Transverse colon (tissue), 4 donors: ENCODE data around the gene KPRP. TPM values are rescaled to one million over a fixed set of nuclear protein-coding genes. Genes with fewer than 3 reads are reported as not detected.

Source experiments
- DNase-seq: peaks from one replicate; pipeline ENCODE4 v3.0.0-alpha.2; 2019
- H3K27ac ChIP-seq, 4 donors: fragments of 200-600 bp; sonication (generic); 2 replicates each; pipeline ENCODE4 v1.5.1; 2016 to 2018; ENCODE audit warnings: inconsistent platforms in 4 of 4
- H3K27me3 ChIP-seq: fragments of 200-600 bp; sonication (generic); 2 replicates; pipeline ENCODE4 v1.5.1; 2017; ENCODE audit warnings: inconsistent platforms
- H3K36me3 ChIP-seq, 4 donors: fragments of 200-600 bp; sonication (generic); 2 replicates each; pipeline ENCODE4 v1.5.1; 2017 to 2019; ENCODE audit warnings: inconsistent platforms in 4 of 4
- H3K4me1 ChIP-seq, 4 donors: fragments of 200-600 bp; sonication (generic); 2 replicates each; pipeline ENCODE4 v1.5.1; 2017 to 2020; ENCODE audit warnings: inconsistent platforms in 4 of 4
- H3K4me3 ChIP-seq, 4 donors: fragments of 200-600 bp; sonication (generic); 1 replicate in 1 of 4; 2 replicates in 3 of 4; pipeline versions ENCODE4 v1.5.1 to v1.6.1; 2017 to 2019; ENCODE audit warnings: inconsistent platforms in 4 of 4
- H3K9me3 ChIP-seq, 2 donors: fragments of 200-600 bp; sonication (generic); 2 replicates each; pipeline ENCODE4 v1.5.1; 2017 to 2019; ENCODE audit warnings: inconsistent platforms in 2 of 2
- EP300 ChIP-seq: sonication (generic); formaldehyde crosslinking; IDR thresholded peaks from one replicate; pipeline ENCODE4 v1.6.1; 2017; ENCODE audit warnings: antibody characterized with exemption, low read depth
- POLR2A ChIP-seq: fragments of 450-650 bp; IDR thresholded peaks from one replicate; pipeline ENCODE4 v1.6.1; 2016; ENCODE audit warnings: antibody characterized with exemption, mild to moderate bottlenecking, moderate library complexity
- POLR2AphosphoS5 ChIP-seq, 3 donors: sonication (generic); formaldehyde crosslinking; IDR thresholded peaks; one replicate each; pipeline ENCODE4 v1.6.1; 2016; ENCODE audit warnings: antibody characterized with exemption in 3 of 3
- WGBS, 2 donors: methylation state at CpG; one replicate each; pipeline ENCODE4 v1.1.5; 2018; ENCODE audit warnings: low coverage in 1 of 2; 5-methylcytosine and 5-hydroxymethylcytosine counted together
- in situ Hi-C, 4 donors: fragments of 200-750 bp; cut with MboI; loops; one replicate each; pipeline versions ENCODE4 v1.15.0 to v1.15.1; 2017; ENCODE audit warnings: low sequenced_read_pairs in 3 of 4, low pct_ligation_motif_present in 1 of 4, low pct_unique_long_range_greater_than_20kb in 1 of 4
- intact Hi-C: fragments of 100-400 bp; cut with DNase I; formaldehyde crosslinking; loops from one replicate; pipeline ENCODE4 v1.15.1; 2023; ENCODE audit warnings: low total_unique reads
- total RNA-seq, 4 donors: library from RNA; depleted of rRNA; stranded (reverse); fragments of >200 nt; gene quantifications; one replicate each; pipeline ENCODE4 v1.1.0, GENCODE V29; 2016
- TF ChIP-seq, protein P1 (sequence below), 5 experiments: fragments of 200-600 bp in 3 of 5; fragments of 450-650 bp in 2 of 5; sonication (generic) in 3 of 5; IDR thresholded peaks; 1 replicate in 2 of 5; 2 replicates in 3 of 5; pipeline ENCODE4 v1.5.1; 2016 to 2017; ENCODE audit warnings: antibody characterized with exemption in 5 of 5, inconsistent platforms in 3 of 5, mild to moderate bottlenecking in 2 of 5, moderate library complexity in 1 of 5

Gene KPRP, protein sequence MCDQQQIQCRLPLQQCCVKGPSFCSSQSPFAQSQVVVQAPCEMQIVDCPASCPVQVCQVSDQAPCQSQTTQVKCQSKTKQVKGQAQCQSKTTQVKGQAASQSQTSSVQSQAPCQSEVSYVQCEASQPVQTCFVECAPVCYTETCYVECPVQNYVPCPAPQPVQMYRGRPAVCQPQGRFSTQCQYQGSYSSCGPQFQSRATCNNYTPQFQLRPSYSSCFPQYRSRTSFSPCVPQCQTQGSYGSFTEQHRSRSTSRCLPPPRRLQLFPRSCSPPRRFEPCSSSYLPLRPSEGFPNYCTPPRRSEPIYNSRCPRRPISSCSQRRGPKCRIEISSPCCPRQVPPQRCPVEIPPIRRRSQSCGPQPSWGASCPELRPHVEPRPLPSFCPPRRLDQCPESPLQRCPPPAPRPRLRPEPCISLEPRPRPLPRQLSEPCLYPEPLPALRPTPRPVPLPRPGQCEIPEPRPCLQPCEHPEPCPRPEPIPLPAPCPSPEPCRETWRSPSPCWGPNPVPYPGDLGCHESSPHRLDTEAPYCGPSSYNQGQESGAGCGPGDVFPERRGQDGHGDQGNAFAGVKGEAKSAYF
- total RNA-seq: not detected

DNA sequence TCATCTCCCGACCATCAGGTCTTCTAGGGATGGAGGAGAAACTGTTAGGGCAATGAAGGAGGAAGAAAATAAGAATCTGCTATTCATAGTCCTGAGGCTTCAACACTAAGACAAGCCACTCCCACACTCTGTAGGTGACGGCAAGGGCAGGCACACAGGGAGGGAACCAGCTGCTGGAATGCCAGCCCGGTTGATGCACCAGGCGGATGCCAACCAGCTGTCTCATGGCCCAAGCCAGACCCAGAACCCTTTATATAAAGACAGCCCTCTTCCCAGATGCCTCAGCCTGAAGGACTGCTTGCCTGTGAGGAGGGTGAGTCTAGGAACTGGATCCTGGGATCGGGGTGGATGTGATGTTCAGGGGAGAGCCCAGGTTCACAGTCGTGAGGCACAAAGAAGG, at the start of gene KPRP:
Gene KPRP, plus strand, starts transcription at position 279 of the 400 bp plus-strand sequence. CDS start 1,564 bp downstream, outside the sequence.
- DNase-seq: no peak
- in situ Hi-C loops (no loop called here), intact Hi-C loops (no loop called here)
- Histone ChIP-seq H3K36me3 (no peaks in the 10 kb centered on the region), H3K4me3 (no peak within 1 kb of the TSS), H3K4me1 (no peaks in the 10 kb centered on the region), H3K27ac (no peak within 1 kb of the TSS), H3K27me3 (no peaks in the 10 kb centered on the region), H3K9me3 (no peaks in the 10 kb centered on the region)
- WGBS, 2 donors: 69 to 86% methylated on average over 2 to 6 of the region's 6 CpGs
- no peak for TF ChIP-seq EP300
- TF ChIP-seq, protein P1, sequence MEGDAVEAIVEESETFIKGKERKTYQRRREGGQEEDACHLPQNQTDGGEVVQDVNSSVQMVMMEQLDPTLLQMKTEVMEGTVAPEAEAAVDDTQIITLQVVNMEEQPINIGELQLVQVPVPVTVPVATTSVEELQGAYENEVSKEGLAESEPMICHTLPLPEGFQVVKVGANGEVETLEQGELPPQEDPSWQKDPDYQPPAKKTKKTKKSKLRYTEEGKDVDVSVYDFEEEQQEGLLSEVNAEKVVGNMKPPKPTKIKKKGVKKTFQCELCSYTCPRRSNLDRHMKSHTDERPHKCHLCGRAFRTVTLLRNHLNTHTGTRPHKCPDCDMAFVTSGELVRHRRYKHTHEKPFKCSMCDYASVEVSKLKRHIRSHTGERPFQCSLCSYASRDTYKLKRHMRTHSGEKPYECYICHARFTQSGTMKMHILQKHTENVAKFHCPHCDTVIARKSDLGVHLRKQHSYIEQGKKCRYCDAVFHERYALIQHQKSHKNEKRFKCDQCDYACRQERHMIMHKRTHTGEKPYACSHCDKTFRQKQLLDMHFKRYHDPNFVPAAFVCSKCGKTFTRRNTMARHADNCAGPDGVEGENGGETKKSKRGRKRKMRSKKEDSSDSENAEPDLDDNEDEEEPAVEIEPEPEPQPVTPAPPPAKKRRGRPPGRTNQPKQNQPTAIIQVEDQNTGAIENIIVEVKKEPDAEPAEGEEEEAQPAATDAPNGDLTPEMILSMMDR (IDR thresholded peaks at IDR 0.05): no peak
- TF ChIP-seq POLR2A: no peak
- TF ChIP-seq POLR2AphosphoS5 (IDR thresholded peaks at IDR 0.05): no peak

DNA sequence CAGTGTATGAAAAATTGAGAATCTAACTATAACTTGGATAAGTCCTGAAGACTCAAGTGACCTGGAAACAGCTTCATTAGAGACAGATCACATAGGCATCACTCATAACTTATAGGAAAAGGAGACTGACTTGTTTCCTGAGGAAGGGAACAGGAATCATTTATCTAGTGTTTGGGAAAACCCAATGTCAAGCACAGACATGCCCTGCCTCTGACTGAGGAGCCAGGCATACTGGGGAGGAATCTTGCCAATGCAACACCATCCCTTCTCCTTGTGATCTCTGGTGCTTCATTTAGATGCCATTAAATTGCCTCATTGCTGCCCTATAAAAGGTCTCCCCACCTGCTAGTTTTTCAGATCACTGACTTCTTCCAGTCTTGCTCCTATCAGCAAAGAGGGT, 39.6 kb upstream of the KPRP start:
- DNase-seq: no peak
- Histone ChIP-seq H3K27me3 (no peaks in the 10 kb centered on the region), H3K9me3 (peaks cover 4 to 7% of the 10 kb centered on the region in 2 donors), H3K36me3 (no peaks in the 10 kb centered on the region), H3K27ac (no peak overlapping the region), H3K4me1 (no peaks in the 10 kb centered on the region), H3K4me3 (no peak overlapping the region)
- intact Hi-C loops (no loop called here), in situ Hi-C loops (no loop called here)
- TF ChIP-seq EP300 (no peak), POLR2AphosphoS5 (IDR thresholded peaks at IDR 0.05) (no peak), POLR2A (no peak)
- TF ChIP-seq, protein P1 (IDR thresholded peaks at IDR 0.05): no peak

DNA sequence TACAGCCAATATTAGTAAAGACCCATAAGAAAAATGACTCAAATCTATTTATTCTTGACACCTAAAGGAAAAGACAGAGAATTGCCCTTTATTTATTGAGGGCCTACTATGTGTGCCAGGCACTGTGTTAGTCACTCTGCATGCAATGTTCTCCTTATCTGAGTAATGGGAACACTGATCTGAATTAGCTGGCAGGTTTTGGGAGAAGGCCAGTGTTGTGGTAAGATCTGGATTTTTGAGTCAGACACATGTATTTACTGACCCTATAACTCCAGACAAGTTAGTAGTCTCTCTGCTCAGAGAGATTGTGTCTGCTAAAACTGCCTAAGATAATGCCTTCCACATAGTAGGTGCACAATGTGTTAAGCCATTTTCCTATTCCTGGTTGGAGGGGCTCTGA, 32.6 kb upstream of the KPRP start:
- no peak overlapping the region for H3K4me3 ChIP-seq
- H3K9me3 ChIP-seq: no peaks in the 10 kb centered on the region
- DNase-seq: no peak
- no peaks in the 10 kb centered on the region for H3K27me3 ChIP-seq
- intact Hi-C loops: no loop called here
- H3K36me3 ChIP-seq: no peaks in the 10 kb centered on the region
- in situ Hi-C loops: no loop called here
- H3K27ac ChIP-seq: no peak overlapping the region
- no peak for TF ChIP-seq POLR2A
- no peak for TF ChIP-seq EP300
- no peak for TF ChIP-seq POLR2AphosphoS5 (IDR thresholded peaks at IDR 0.05)
- TF ChIP-seq, protein P1 (IDR thresholded peaks at IDR 0.05): no peak
- no peaks in the 10 kb centered on the region for H3K4me1 ChIP-seq

DNA sequence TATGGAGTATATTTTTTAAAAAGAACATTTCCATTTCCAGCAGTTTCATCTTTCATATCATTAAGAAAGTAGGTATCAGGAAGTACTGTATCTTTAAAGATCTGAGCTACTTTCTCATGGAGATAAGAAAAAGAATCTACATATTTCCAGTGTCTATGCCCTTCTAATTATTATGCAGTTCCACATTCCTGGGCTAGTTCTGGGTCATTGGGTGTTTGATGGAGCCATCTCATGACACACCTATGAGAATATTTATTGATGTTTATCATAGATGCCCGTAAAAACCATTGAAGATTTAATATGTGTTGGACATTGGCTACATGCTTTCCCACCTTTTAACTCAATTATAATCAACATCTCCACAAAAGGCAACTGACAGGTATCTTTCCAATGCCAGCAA, 28.8 kb upstream of the KPRP start:
- TF ChIP-seq POLR2AphosphoS5 (IDR thresholded peaks at IDR 0.05) (no peak), POLR2A (no peak), EP300 (no peak)
- TF ChIP-seq, protein P1 (IDR thresholded peaks at IDR 0.05): no peak
- 59 to 71% methylated on average over 1 of the region's 1 CpG for WGBS, 2 donors
- in situ Hi-C loops: no loop called here

More for the DNA sequence above, 28.8 kb upstream of the KPRP start:
- no peak for DNase-seq
- Histone ChIP-seq H3K27me3 (no peaks in the 10 kb centered on the region), H3K36me3 (no peaks in the 10 kb centered on the region), H3K4me1 (no peaks in the 10 kb centered on the region), H3K9me3 (no peaks in the 10 kb centered on the region), H3K27ac (no peak overlapping the region), H3K4me3 (no peak overlapping the region)
- intact Hi-C loops: no loop called here
